Measurements from ENCODE around the gene FAM222B. TPM values are rescaled to one million over a fixed set of nuclear protein-coding genes. Genes with fewer than 3 reads are reported as not detected.
A peak's percentile ranks its signal among the peaks of the same experiment; 100 is the strongest.

Gene FAM222B
- total RNA-seq, 1 experiment from 2014 or later, result 39.5 TPM

GRCh38 chr17:28854457-28855335 is 12.1 kb upstream of the FAM222B start, which contains the start of gene ERAL1:
Gene ERAL1, plus strand, starts transcription at chr17:28855016. Its CDS starts 19 bp downstream, at chr17:28855035.
- Mint-ChIP-seq H3K36me3 (ENCODE audit: insufficient read depth, unreplicated experiment) (peaks cover 34% of the 10 kb centered on the region), H3K27me3 (ENCODE audit: insufficient read depth, unreplicated experiment) (no peaks in the 10 kb centered on the region), H3K27ac (ENCODE audit: unreplicated experiment) (peak within 1 kb of the TSS; percentile 82), H3K4me3 (ENCODE audit: unreplicated experiment) (peak within 1 kb of the TSS; percentile 93), H3K4me1 (ENCODE audit: low read depth, unreplicated experiment) (no peaks in the 10 kb centered on the region), H3K9me3 (ENCODE audit: unreplicated experiment) (no peaks in the 10 kb centered on the region)
- ChIA-PET CTCF (interaction anchor here (0.5 to 1.2 kb wide), 3 partner anchors 24 to 32 kb away, joined by 4 to 9 read pairs (median 7); no protein-coding TSS in a partner anchor), POLR2A (no interaction called here)
- no peak for TF ChIP-seq CTCF (IDR thresholded peaks at IDR 0.05; ENCODE audit: insufficient read depth in 1 of 2, low read depth in 1 of 2, low read length in 1 of 2, severe bottlenecking in 1 of 2, unreplicated experiment in 1 of 2)
- H3K4me3 ChIP-seq (ENCODE audit: low read depth, low read length), result peak within 1 kb of the TSS; percentile 86
- intact Hi-C loops (cut with micrococcal nuclease; ENCODE audit: unreplicated experiment), result no loop called here
- no TSS peak for BruUV-seq (replicated peaks)
- no peaks in the 10 kb centered on the region for H3K27me3 ChIP-seq (replicated peaks; ENCODE audit: control insufficient read depth, insufficient read depth, low read length)
- peak; percentile 87 to 88 for DNase-seq
- H3K9me3 ChIP-seq, result no peaks in the 10 kb centered on the region
- peaks cover 4% of the 10 kb centered on the region for H3K36me3 ChIP-seq (ENCODE audit: control insufficient read depth, insufficient read depth, low read length)
- H3K4me1 ChIP-seq, result no peaks in the 10 kb centered on the region

GRCh38 chr17:28853295-28853694 is 10.7 kb upstream of the FAM222B start:
- CTCF ChIA-PET, result no interaction called here
- intact Hi-C loops (cut with micrococcal nuclease; ENCODE audit: unreplicated experiment), result no loop called here
- Mint-ChIP-seq H3K4me1 (ENCODE audit: low read depth, unreplicated experiment) (no peaks in the 10 kb centered on the region), H3K36me3 (ENCODE audit: insufficient read depth, unreplicated experiment) (peaks cover 20% of the 10 kb centered on the region), H3K27me3 (ENCODE audit: insufficient read depth, unreplicated experiment) (no peaks in the 10 kb centered on the region), H3K9me3 (ENCODE audit: unreplicated experiment) (no peaks in the 10 kb centered on the region), H3K27ac (ENCODE audit: unreplicated experiment) (no peak overlapping the region), H3K4me3 (ENCODE audit: unreplicated experiment) (no peak overlapping the region)
- POLR2A ChIA-PET, result no interaction called here
- BruUV-seq (replicated peaks), result no TSS peak
- H3K27me3 ChIP-seq (replicated peaks; ENCODE audit: control insufficient read depth, insufficient read depth, low read length), result no peaks in the 10 kb centered on the region
- H3K36me3 ChIP-seq (ENCODE audit: control insufficient read depth, insufficient read depth, low read length), result peaks cover 2% of the 10 kb centered on the region; the same call in 1 of the 2 replicates
- TF ChIP-seq CTCF (IDR thresholded peaks at IDR 0.05; ENCODE audit: insufficient read depth in 1 of 2, low read depth in 1 of 2, low read length in 1 of 2, severe bottlenecking in 1 of 2, unreplicated experiment in 1 of 2), result no peak
- no peak for DNase-seq
- H3K9me3 ChIP-seq, result no peaks in the 10 kb centered on the region
- no peak overlapping the region for H3K4me3 ChIP-seq (ENCODE audit: low read depth, low read length)
- H3K4me1 ChIP-seq, result no peaks in the 10 kb centered on the region

GRCh38 chr17:28849281-28849680 is 6.7 kb upstream of the FAM222B start:
- no peaks in the 10 kb centered on the region for H3K27me3 Mint-ChIP-seq (ENCODE audit: insufficient read depth, unreplicated experiment)
- ChIA-PET CTCF (interaction anchor here (0.9 to 1.4 kb wide), 3 partner anchors 14 to 86 kb away, joined by 3 to 8 read pairs (median 4); no protein-coding TSS in a partner anchor), POLR2A (no interaction called here)
- H3K4me3 Mint-ChIP-seq (ENCODE audit: unreplicated experiment), result no peak overlapping the region
- no peaks in the 10 kb centered on the region for H3K4me1 Mint-ChIP-seq (ENCODE audit: low read depth, unreplicated experiment)
- DNase-seq, result no peak
- H3K27ac Mint-ChIP-seq (ENCODE audit: unreplicated experiment), result no peak overlapping the region
- Histone ChIP-seq H3K27me3 (replicated peaks; ENCODE audit: control insufficient read depth, insufficient read depth, low read length) (no peaks in the 10 kb centered on the region), H3K4me3 (ENCODE audit: low read depth, low read length) (no peak overlapping the region), H3K36me3 (ENCODE audit: control insufficient read depth, insufficient read depth, low read length) (no peaks in the 10 kb centered on the region), H3K4me1 (no peaks in the 10 kb centered on the region), H3K9me3 (no peaks in the 10 kb centered on the region)
- TF ChIP-seq CTCF (IDR thresholded peaks at IDR 0.05; ENCODE audit: insufficient read depth in 1 of 2, low read depth in 1 of 2, low read length in 1 of 2, severe bottlenecking in 1 of 2, unreplicated experiment in 1 of 2), result peak in 1 of 2 experiments; percentile 15
- no peaks in the 10 kb centered on the region for H3K9me3 Mint-ChIP-seq (ENCODE audit: unreplicated experiment)
- no peaks in the 10 kb centered on the region for H3K36me3 Mint-ChIP-seq (ENCODE audit: insufficient read depth, unreplicated experiment)
- no TSS peak for BruUV-seq (replicated peaks)
- intact Hi-C loops (cut with micrococcal nuclease; ENCODE audit: unreplicated experiment), result no loop called here

Measured in Caco-2 (cell line).